ENCODE data around the gene LRP1B.

DNA sequence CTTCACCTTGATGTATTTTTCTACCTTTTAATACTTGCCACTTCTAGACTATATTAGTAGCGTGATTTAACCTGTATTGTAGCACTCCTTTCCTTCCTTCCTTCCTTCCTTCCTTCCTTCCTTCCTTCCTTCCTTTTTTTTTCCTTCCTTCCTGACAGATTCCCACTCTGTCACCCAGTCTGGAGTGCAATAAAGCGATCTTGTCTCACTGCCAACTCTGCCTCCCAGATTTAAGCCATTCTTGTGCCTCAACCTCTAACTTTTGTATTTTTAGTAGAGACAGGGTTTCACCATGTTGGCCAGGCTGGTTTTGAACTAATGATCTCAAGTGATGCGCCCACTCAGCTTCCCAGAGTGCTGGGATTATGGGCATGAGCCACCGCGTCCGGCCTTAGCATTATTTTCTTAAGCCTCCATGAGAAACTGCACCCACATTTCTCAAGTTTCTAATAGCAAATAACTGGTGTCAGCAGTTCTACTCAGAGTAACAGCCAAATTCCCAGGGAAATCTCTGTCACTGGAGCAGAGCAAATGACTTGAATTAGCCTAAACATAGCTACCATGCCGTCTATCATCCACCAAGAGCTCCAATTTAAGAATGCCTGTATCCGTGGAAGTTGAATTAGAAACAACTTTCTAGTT, 529.2 kb downstream of the LRP1B start:
- TF ChIP-seq SNAI2 (CRISPR knock-in tag; IDR thresholded peaks at IDR 0.05): no peak
- TF ChIP-seq ZNF8 (CRISPR knock-in tag; IDR thresholded peaks at IDR 0.05): no peak
- no peak for TF ChIP-seq TCF4 (CRISPR knock-in tag; IDR thresholded peaks at IDR 0.05; ENCODE audit: borderline replicate concordance)
- TF ChIP-seq ESRRG (CRISPR knock-in tag; IDR thresholded peaks at IDR 0.05): no peak
- TF ChIP-seq, protein P1, sequence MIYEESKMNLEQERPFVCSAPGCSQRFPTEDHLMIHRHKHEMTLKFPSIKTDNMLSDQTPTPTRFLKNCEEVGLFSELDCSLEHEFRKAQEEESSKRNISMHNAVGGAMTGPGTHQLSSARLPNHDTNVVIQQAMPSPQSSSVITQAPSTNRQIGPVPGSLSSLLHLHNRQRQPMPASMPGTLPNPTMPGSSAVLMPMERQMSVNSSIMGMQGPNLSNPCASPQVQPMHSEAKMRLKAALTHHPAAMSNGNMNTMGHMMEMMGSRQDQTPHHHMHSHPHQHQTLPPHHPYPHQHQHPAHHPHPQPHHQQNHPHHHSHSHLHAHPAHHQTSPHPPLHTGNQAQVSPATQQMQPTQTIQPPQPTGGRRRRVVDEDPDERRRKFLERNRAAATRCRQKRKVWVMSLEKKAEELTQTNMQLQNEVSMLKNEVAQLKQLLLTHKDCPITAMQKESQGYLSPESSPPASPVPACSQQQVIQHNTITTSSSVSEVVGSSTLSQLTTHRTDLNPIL (CRISPR knock-in tag; IDR thresholded peaks at IDR 0.05; ENCODE audit: low read depth): no peak
- no peak for TF ChIP-seq OSR1 (CRISPR knock-in tag; IDR thresholded peaks at IDR 0.05)
- no peak for TF ChIP-seq PATZ1 (CRISPR knock-in tag; IDR thresholded peaks at IDR 0.05; ENCODE audit: borderline replicate concordance)
- no peak for TF ChIP-seq ARNTL (CRISPR knock-in tag; IDR thresholded peaks at IDR 0.05; ENCODE audit: borderline replicate concordance, low read depth)
- TF ChIP-seq, protein P2, sequence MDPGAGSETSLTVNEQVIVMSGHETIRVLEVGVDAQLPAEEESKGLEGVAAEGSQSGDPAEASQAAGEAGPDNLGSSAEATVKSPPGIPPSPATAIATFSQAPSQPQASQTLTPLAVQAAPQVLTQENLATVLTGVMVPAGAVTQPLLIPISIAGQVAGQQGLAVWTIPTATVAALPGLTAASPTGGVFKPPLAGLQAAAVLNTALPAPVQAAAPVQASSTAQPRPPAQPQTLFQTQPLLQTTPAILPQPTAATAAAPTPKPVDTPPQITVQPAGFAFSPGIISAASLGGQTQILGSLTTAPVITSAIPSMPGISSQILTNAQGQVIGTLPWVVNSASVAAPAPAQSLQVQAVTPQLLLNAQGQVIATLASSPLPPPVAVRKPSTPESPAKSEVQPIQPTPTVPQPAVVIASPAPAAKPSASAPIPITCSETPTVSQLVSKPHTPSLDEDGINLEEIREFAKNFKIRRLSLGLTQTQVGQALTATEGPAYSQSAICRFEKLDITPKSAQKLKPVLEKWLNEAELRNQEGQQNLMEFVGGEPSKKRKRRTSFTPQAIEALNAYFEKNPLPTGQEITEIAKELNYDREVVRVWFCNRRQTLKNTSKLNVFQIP (CRISPR knock-in tag; IDR thresholded peaks at IDR 0.05; ENCODE audit: borderline replicate concordance, low read depth): no peak
- TF ChIP-seq ZNF70 (CRISPR knock-in tag; IDR thresholded peaks at IDR 0.05): no peak
- no peak for TF ChIP-seq ZNF565 (CRISPR knock-in tag; conservative IDR thresholded peaks at IDR 0.05; ENCODE audit: low read depth)
- no peak for TF ChIP-seq CSDC2 (CRISPR knock-in tag; IDR thresholded peaks at IDR 0.05)

Data from SK-N-SH treated with all-trans-retinoic acid at 6 μM for 48 hours (cell line).